ENCODE results near the gene TAF6.
"Not testable (repeated sequence)": the region's sequence is repeated elsewhere in the genome, so short reads cannot be mapped to it uniquely, and the experiment has no call there.

The TAF6 gene

DNA sequence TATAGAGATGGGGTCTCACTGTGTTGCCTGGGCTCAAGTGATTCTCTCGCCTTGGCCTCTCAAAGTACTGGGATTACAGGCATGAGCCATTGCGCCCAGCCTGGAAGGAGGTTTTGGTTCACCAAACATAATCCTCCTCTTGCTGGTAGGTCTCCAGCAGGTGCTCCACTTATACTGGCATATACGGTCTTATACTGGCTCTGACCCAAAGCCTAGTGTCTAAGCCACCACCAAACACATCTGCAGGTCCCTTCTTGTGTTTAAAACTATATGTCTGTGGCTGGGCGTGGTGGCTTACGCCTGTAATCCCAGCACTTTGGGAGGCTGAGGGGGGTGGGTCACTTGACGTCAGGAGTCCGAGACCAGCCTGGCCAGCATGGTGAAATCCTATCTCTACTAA is 13.0 kb upstream of the TAF6 start:
- H3K27me3 Mint-ChIP-seq (ENCODE audit: low read depth) = no peaks in the 10 kb centered on the region
- no peak overlapping the region for H3K27ac Mint-ChIP-seq

DNA sequence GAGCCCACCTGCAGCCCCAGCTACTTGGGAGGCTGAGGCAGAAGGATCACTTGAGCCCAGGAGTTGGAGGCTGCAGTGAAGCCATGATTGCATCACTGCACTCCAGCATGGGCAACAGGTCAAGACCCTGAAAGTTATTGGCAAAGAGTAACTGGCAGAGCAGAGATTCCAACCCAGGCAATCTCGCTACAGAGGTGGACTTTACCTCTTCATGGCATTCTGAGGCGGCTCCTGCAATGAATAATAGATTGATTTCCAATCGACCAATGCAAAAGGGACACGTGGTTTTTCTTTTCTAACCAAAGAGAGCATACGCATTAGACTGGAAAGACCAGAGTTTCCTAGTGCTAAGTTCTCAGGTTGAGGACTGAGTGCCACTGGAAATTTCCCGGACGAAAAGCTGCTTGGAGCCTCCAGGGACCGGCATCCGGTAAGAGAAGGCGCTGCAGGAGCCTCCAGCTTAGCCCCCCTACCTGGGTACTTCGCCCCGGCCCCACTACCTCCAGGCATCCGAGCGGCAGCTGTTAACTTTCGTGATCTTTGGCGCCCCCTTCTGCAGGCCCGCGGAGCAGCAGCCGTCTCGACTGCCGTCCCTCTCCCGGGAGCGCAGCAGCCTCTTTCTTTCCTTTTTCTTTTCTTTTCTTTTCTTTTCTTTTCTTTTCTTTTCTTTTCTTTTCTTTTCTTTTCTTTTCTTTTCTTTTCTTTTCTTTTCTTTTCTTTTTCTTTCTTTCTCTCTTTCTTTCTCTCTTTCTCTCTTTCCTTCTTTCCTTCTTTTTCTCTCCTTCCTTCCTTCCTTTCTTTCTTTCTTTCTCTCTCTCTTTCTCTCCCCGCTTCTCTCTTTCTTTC is 11.7 kb upstream of the TAF6 start:
- Mint-ChIP-seq H3K36me3 (ENCODE audit: low read depth) (no peaks in the 10 kb centered on the region), H3K4me3 (peak overlapping the region; percentile 56), H3K27me3 (ENCODE audit: low read depth) (no peaks in the 10 kb centered on the region), H3K4me1 (ENCODE audit: low read depth) (peaks cover 18% of the 10 kb centered on the region), H3K27ac (peak overlapping the region; percentile 52), H3K9me3 (no peaks in the 10 kb centered on the region)

More for the DNA sequence above, 13.0 kb upstream of the TAF6 start:
- H3K4me3 Mint-ChIP-seq = peak overlapping the region; percentile 6
- H3K9me3 Mint-ChIP-seq = no peaks in the 10 kb centered on the region
- peaks cover 18% of the 10 kb centered on the region for H3K4me1 Mint-ChIP-seq (ENCODE audit: low read depth)
- no peaks in the 10 kb centered on the region for H3K36me3 Mint-ChIP-seq (ENCODE audit: low read depth)

DNA sequence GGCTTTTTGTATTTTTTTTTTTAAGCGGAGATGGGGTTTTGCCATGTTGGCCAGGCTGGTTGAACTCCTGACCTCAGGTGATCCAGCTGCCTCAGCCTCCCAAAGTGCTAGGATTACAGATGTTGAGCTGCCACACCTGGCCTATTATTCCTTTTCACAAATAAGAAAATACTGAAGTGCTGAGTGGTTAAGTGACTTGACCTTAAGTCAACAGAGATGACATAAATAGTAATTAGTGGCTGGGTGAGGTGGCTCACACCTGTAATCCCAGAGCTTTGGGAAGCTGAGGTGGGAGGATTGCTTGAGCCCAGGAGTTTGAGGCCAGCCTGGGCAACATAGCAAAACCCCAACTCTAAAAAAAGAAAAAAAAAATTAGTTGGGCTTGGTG is 11.1 kb upstream of the TAF6 start:
- not testable (repeated sequence) for H3K27me3 Mint-ChIP-seq (ENCODE audit: low read depth); H3K9me3 Mint-ChIP-seq; H3K36me3 Mint-ChIP-seq (ENCODE audit: low read depth); H3K27ac Mint-ChIP-seq; H3K4me3 Mint-ChIP-seq
- H3K4me1 Mint-ChIP-seq (ENCODE audit: low read depth) = peaks cover 21% of the 10 kb centered on the region

DNA sequence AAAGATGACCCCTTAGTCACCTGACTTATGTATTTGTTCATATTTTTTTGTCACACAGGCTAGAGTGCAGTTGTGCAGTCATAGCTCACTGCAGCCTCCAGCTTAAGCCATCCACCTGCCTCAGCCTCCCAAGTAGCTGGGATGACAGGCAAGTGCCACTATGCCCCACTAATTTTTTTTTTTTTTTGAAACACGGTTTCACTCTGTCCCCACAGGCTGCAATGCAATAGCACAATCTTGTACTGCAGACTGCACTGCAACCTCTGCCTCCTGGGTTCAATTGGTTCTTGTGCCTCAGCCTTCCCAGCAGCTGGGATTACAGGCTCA is 9.4 kb upstream of the TAF6 start:
- H3K4me1 Mint-ChIP-seq (ENCODE audit: low read depth) = peaks cover 31% of the 10 kb centered on the region
- H3K27me3 Mint-ChIP-seq (ENCODE audit: low read depth) = no peaks in the 10 kb centered on the region
- peak overlapping the region; percentile 63 for H3K27ac Mint-ChIP-seq
- no peaks in the 10 kb centered on the region for H3K9me3 Mint-ChIP-seq
- peak overlapping the region; percentile 100 for H3K4me3 Mint-ChIP-seq
- H3K36me3 Mint-ChIP-seq (ENCODE audit: low read depth) = peaks cover 5% of the 10 kb centered on the region

DNA sequence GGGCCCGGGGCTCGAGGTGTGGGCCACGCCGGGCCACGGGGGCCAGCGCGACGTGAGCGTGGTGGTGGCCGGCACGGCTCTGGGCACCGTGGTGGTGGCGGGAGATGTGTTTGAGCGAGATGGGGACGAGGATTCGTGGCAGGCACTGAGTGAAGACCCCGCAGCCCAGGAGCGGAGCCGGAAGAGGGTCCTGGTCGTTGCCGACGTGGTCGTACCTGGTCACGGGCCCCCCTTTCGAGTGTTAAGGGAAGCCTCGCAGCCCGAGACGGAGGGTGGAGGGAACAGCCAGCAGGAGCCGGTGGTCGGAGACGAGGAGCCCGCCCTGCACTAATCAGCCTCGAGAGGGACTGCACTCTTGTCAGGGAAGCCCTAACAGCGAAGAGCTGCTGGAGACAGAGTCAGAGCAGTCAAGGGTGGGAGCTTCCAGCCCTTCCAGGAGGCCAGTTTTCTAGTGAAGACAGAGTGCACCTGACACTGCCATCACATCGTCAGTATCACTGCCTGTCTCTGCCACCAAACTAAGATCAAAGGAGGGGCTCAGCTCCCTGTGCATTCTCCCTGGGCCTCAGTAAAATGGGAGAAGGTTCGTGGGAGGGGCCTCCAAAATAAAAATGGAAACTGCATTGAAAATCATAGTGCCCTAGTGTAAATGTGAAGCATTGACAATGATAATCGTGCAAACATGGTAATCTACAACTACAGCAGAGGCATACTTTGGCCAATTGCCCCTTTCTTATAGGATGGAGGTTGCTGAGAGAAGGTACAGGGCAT is 8.9 kb upstream of the TAF6 start:
- Mint-ChIP-seq H3K36me3 (ENCODE audit: low read depth) (peaks cover 6% of the 10 kb centered on the region), H3K27ac (peak overlapping the region; percentile 63), H3K9me3 (no peaks in the 10 kb centered on the region), H3K4me1 (ENCODE audit: low read depth) (peaks cover 31% of the 10 kb centered on the region), H3K27me3 (ENCODE audit: low read depth) (no peaks in the 10 kb centered on the region), H3K4me3 (peak overlapping the region; percentile 100)

DNA sequence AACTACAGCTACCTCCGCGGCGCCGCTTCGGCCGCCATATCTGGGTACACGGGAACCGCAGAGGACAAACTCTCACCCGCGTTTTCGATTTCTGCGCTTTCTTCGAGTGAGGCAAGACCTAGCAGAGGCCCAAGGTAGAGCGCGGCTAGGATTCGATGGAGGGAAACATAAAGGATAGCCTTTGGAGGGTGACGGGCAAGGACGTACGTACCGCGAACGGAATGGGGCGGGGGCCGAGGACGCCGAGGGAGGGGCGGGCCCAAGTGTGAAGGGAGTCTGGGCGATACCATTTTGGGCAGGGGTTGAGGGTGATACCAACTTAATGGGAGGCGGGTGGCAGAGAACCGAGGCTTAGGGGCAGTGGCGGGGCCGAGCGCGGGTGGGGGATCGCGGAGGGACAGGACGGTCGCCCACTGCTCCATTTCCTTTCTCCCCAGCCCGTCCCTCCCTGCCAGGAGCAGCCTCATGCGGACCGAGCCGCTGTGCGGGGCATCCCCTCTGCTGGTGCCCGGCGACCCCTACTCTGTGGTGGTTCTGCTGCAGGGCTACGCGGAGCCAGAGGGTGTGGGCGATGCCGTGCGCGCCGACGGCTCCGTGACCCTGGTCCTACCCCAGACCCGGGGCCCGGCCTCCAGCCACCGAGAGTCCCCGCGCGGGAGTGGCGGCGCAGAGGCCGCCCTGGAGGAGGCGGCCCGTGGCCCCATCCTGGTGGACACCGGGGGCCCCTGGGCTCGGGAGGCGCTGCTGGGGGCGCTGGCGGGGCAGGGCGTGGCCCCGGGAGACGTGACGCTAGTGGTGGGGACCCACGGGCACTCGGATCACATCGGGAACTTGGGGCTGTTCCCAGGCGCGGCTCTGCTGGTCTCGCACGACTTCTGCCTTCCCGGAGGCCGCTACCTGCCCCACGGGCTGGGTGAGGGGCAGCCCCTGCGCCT is 8.0 kb upstream of the TAF6 start, which contains the start of gene MBLAC1:
TSS of gene MBLAC1 (plus strand) at position 37 of the 935 bp plus-strand sequence. CDS start at position 466, 429 bp downstream.
- H3K4me3 Mint-ChIP-seq = peak within 1 kb of the TSS; percentile 100
- peaks cover 27% of the 10 kb centered on the region for H3K4me1 Mint-ChIP-seq (ENCODE audit: low read depth)
- peak within 1 kb of the TSS; percentile 100 for H3K27ac Mint-ChIP-seq
- no peaks in the 10 kb centered on the region for H3K27me3 Mint-ChIP-seq (ENCODE audit: low read depth)
- H3K9me3 Mint-ChIP-seq = no peaks in the 10 kb centered on the region
- H3K36me3 Mint-ChIP-seq (ENCODE audit: low read depth) = peaks cover 10% of the 10 kb centered on the region

DNA sequence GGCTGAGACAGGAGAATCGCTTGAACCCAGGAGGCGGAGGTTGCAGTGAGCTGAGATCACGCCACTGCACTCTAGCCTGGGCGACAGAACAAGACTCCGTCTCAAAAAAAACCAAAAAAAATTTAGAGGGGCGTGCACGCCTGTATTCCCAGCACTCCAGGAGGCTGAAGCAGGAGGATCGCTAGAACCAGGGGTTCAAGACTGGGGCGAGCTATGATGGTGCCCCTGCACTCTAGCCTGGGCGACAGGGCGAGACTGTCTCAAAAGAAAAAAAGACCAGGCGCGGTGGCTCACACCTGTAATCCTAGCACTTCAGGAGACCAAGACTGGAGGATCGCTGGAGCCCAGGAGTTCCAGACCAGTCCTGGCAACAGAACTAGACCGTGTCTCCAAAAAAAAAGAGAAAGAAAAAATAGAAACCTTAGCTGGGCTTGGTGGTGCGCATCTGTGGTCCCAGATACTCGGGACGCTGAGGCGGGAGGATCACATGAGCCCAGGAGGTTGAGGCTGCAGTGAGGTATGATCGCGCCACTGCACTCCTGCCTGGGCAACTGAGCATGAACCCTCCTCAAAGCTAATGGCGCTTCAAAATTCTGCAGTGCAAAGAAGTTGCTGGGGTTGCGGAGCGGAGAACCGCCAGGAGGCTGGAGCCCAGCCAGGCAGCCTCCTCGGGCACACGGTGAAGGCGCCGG is 7.2 kb upstream of the TAF6 start:
- H3K27me3 Mint-ChIP-seq (ENCODE audit: low read depth) = no peaks in the 10 kb centered on the region
- peak overlapping the region; percentile 100 for H3K27ac Mint-ChIP-seq
- peaks cover 25% of the 10 kb centered on the region for H3K4me1 Mint-ChIP-seq (ENCODE audit: low read depth)
- H3K9me3 Mint-ChIP-seq = no peaks in the 10 kb centered on the region
- H3K36me3 Mint-ChIP-seq (ENCODE audit: low read depth) = peaks cover 10% of the 10 kb centered on the region
- peak overlapping the region; percentile 100 for H3K4me3 Mint-ChIP-seq

DNA sequence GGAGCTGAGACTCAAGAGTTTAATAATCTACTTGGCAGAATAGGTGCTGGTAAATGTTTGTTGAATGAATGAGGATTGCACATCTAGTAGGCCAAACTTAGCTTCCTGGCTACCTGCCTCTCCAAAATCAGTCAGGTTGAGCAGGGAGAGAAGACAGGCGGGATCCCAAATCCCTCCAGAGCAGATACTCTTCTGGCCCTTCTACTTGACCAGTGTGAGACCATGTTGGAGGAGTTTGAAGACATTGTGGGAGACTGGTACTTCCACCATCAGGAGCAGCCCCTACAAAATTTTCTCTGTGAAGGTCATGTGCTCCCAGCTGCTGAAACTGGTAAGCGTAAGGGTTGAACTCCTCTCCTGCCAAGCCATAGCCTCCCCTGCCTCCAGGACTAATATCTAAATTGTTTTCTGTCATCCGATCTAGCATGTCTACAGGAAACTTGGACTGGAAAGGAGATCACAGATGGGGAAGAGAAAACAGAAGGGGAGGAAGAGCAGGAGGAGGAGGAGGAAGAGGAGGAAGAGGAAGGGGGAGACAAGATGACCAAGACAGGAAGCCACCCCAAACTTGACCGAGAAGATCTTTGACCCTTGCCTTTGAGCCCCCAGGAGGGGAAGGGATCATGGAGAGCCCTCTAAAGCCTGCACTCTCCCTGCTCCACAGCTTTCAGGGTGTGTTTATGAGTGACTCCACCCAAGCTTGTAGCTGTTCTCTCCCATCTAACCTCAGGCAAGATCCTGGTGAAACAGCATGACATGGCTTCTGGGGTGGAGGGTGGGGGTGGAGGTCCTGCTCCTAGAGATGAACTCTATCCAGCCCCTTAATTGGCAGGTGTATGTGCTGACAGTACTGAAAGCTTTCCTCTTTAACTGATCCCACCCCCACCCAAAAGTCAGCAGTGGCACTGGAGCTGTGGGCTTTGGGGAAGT is 5.4 kb upstream of the TAF6 start:
- Mint-ChIP-seq H3K36me3 (ENCODE audit: low read depth) (peaks cover 10% of the 10 kb centered on the region), H3K27ac (peak overlapping the region; percentile 19), H3K4me3 (peak overlapping the region; percentile 9), H3K27me3 (ENCODE audit: low read depth) (no peaks in the 10 kb centered on the region), H3K4me1 (ENCODE audit: low read depth) (peaks cover 27% of the 10 kb centered on the region), H3K9me3 (no peaks in the 10 kb centered on the region)

DNA sequence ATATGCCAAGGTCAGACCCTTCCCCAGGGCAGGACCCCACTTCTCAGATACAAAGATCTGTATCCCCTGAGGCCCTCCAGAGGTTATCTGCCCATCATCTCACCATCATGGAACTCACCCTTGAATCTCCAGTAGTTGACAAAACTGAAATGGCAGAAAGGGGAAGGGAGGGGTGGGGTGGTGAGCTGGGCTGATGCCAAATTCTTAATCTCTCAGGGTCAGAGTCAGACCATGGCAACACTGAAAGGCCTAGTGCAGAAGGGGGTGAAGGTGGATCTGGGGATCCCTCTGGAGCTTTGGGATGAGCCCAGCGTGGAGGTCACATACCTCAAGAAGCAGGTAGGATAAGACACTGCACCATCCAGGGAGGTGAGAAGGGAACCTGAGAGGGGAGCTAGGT is 3.4 kb upstream of the TAF6 start:
- Mint-ChIP-seq H3K27ac (no peak overlapping the region), H3K9me3 (no peaks in the 10 kb centered on the region), H3K36me3 (ENCODE audit: low read depth) (peaks cover 10% of the 10 kb centered on the region), H3K4me1 (ENCODE audit: low read depth) (peaks cover 28% of the 10 kb centered on the region), H3K4me3 (no peak overlapping the region), H3K27me3 (ENCODE audit: low read depth) (no peaks in the 10 kb centered on the region)

DNA sequence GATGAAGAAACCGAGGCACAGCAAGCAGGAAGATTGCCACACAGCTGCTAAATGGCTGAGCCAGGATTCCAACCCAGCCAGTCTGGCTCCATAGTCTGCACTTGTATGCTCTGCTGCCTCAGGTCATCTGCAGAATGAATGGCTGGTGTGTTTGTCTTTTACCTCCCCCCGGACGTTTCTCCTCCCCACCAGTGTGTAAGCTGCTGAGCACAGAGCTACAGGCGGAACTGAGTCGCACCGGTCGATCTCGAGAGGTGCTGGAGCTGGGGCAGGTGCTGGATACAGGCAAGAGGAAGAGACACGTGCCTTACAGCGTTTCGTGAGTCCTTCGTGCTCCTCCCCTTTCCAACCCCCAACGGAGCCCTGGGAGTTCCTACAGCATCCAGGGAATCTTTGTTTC is 2.9 kb upstream of the TAF6 start:
- H3K36me3 Mint-ChIP-seq (ENCODE audit: low read depth) = peaks cover 10% of the 10 kb centered on the region
- no peaks in the 10 kb centered on the region for H3K9me3 Mint-ChIP-seq
- H3K27me3 Mint-ChIP-seq (ENCODE audit: low read depth) = no peaks in the 10 kb centered on the region
- peaks cover 28% of the 10 kb centered on the region for H3K4me1 Mint-ChIP-seq (ENCODE audit: low read depth)
- no peak overlapping the region for H3K27ac Mint-ChIP-seq
- no peak overlapping the region for H3K4me3 Mint-ChIP-seq

DNA sequence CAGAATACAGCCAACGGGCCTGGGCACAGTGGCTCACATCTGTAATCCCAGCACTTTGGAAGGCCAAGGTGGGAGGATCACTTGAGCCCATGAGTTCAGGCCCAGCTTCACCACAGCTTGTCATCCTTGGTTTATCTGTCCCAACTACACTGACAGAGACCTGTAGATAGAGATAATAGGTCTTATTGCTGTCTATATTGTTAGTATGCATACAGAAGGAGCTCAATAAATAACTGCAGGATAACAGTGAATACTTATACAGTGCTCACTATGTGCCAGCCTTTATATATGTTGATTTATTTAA is 1.5 kb upstream of the TAF6 start:
- Mint-ChIP-seq H3K36me3 (ENCODE audit: low read depth) (peaks cover 14% of the 10 kb centered on the region), H3K4me1 (ENCODE audit: low read depth) (peaks cover 28% of the 10 kb centered on the region), H3K9me3 (no peaks in the 10 kb centered on the region)

DNA sequence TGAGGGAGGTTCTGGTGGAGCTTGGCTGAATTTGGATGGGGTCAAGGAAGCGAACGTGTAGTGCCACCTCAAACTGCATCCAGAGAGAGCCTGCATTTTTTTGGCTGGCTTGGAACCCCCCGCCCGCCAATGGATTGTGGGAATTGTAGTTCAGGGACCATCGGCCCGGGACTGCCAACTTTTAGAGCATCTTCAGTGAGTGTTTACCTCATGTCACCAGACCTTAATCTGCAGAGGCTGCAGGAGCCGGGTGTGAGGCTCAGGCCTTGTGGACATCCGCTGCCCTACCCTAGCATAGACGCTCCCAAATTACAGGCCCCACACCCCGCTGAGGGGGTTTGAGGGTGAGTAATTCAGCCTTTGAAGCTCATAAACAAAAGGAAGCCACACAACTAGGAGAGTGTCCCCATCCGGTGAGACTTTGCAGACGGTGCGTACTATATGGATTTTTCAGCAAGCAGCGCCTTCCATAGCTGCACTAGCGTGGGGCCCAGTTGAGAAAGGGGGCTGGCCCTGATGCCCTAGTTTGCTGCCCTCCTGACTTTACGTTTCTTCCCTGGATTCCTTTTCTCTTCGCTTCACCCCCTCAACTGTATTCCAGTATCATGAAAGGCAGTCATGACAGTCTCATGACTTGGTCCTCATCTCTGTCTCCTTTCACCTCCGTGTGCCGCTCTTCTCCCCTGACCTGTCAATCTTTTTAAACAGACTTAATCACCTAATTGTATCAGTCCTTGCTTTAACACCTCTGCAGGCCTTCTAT is 993 bp upstream of the TAF6 start:
- H3K9me3 Mint-ChIP-seq = no peaks in the 10 kb centered on the region

More for the DNA sequence above, 1.5 kb upstream of the TAF6 start:
- peak overlapping the region; percentile 95 for H3K4me3 Mint-ChIP-seq
- H3K27me3 Mint-ChIP-seq (ENCODE audit: low read depth) = no peaks in the 10 kb centered on the region
- H3K27ac Mint-ChIP-seq = peak overlapping the region; percentile 98

More for the DNA sequence above, 993 bp upstream of the TAF6 start:
- Mint-ChIP-seq H3K36me3 (ENCODE audit: low read depth) (peaks cover 14% of the 10 kb centered on the region), H3K4me1 (ENCODE audit: low read depth) (peaks cover 24% of the 10 kb centered on the region), H3K27me3 (ENCODE audit: low read depth) (no peaks in the 10 kb centered on the region), H3K4me3 (peak overlapping the region; percentile 95), H3K27ac (peak overlapping the region; percentile 98)
